SK-N-SH (cell line): Measurements from ENCODE around the gene MPV17L2. TPM values are rescaled to one million over a fixed set of nuclear protein-coding genes. Genes with fewer than 3 reads are reported as not detected.

ENCODE experiments used
- CTCF ChIA-PET: fragments of 300-600, 350-600 bp; formaldehyde crosslinking; extraction: SDS; loops from one replicate; lab custom pipeline; 2021; lab: Yijun Ruan, JAX
- POLR2A ChIA-PET: fragments of 350-600 bp; sonication (Branson Sonifier 250); formaldehyde crosslinking; extraction: SDS; loops from one replicate; lab custom pipeline; 2020; ENCODE audit warnings: antibody characterized with exemption, inconsistent platforms; lab: Yijun Ruan, JAX
- DNase-seq: peaks from one replicate; pipeline ENCODE4 v3.0.0; 2012
- H2AFZ ChIP-seq: fragments of 200-600 bp; sonication (generic); 2 replicates; pipeline ENCODE4 v1.8.1; 2016; ENCODE audit warnings: antibody characterized with exemption, mild to moderate bottlenecking, low read depth
- H3F3A ChIP-seq: fragments of 200-600 bp; sonication (generic); replicated peaks from 2 replicates; pipeline ENCODE3; 2016; ENCODE audit warnings: antibody characterized with exemption, mild to moderate bottlenecking; ENCODE audit not compliant: insufficient read depth
- H3K27ac ChIP-seq, 2 experiments: fragments of 200-500 bp in 1 of 2; fragments of 200-600 bp in 1 of 2; sonication (Bioruptor generic) in 1 of 2; sonication (generic), shearing (Covaris generic) in 1 of 2; 2 replicates each; pipeline versions ENCODE4 v1.5.1 to v1.6.1; 2014 to 2016; ENCODE audit warnings: low read depth in 2 of 2, inconsistent platforms in 1 of 2, low read length in 1 of 2, mild to moderate bottlenecking in 1 of 2, mixed read lengths in 1 of 2
- H3K27me3 ChIP-seq: fragments of 200-600 bp; sonication (generic), shearing (Covaris generic); 2 replicates; pipeline ENCODE4 v1.6.1; 2016; ENCODE audit warnings: mixed run types; ENCODE audit not compliant: insufficient read depth
- H3K36me3 ChIP-seq, 2 experiments: fragments of 200-500 bp in 1 of 2; fragments of 200-600 bp in 1 of 2; sonication (Bioruptor generic) in 1 of 2; sonication (generic) in 1 of 2; replicated peaks in 1 of 2; 2 replicates each; pipeline versions ENCODE3 to v1.5.1; 2014 to 2016; ENCODE audit warnings: low read length in 1 of 2, mild to moderate bottlenecking in 1 of 2; ENCODE audit not compliant: insufficient read depth in 2 of 2, control insufficient read depth in 1 of 2
- H3K4me1 ChIP-seq, 2 experiments: fragments of 200-500 bp in 1 of 2; fragments of 200-600 bp in 1 of 2; sonication (Bioruptor generic) in 1 of 2; sonication (generic), shearing (Covaris generic) in 1 of 2; 2 replicates each; pipeline versions ENCODE4 v1.5.1 to v1.6.1; 2014 to 2016; ENCODE audit warnings: low read depth in 1 of 2, low read length in 1 of 2, mixed run types in 1 of 2; ENCODE audit not compliant: insufficient read depth in 2 of 2, control insufficient read depth in 1 of 2
- H3K4me2 ChIP-seq: fragments of 200-600 bp; sonication (generic), shearing (Covaris generic); 2 replicates; pipeline ENCODE4 v1.6.1; 2017; ENCODE audit warnings: mixed run types
- H3K4me3 ChIP-seq, 2 experiments: fragments of 200-500 bp in 1 of 2; fragments of 200-600 bp in 1 of 2; sonication (Bioruptor generic) in 1 of 2; sonication (generic), shearing (Covaris generic) in 1 of 2; 2 replicates each; pipeline versions ENCODE4 v1.5.1 to v1.8.1; 2014 to 2016; ENCODE audit warnings: low read depth in 2 of 2, inconsistent platforms in 1 of 2, low read length in 1 of 2, mild to moderate bottlenecking in 1 of 2, mixed read lengths in 1 of 2, moderate library complexity in 1 of 2
- H3K79me2 ChIP-seq: fragments of 200-600 bp; sonication (generic); 2 replicates; pipeline ENCODE4 v1.8.1; 2017; ENCODE audit warnings: mild to moderate bottlenecking; ENCODE audit not compliant: insufficient read depth
- H3K9ac ChIP-seq: fragments of 200-600 bp; sonication (generic); 2 replicates; pipeline ENCODE4 v1.6.1; 2017; ENCODE audit warnings: mixed run types
- H3K9me2 ChIP-seq: fragments of 200-600 bp; sonication (generic); 2 replicates; pipeline ENCODE4 v1.6.1; 2017; ENCODE audit warnings: mixed run types
- H3K9me3 ChIP-seq: fragments of 200-600 bp; sonication (generic); 2 replicates; pipeline ENCODE4 v1.6.1; 2017; ENCODE audit warnings: mixed run types, mild to moderate bottlenecking, moderate library complexity
- H4K20me1 ChIP-seq: fragments of 200-600 bp; sonication (generic); 2 replicates; pipeline ENCODE4 v1.6.1; 2017; ENCODE audit warnings: mild to moderate bottlenecking, mixed run types; ENCODE audit not compliant: insufficient read depth
- CHD2 ChIP-seq: fragments of 150-350 bp; IDR thresholded peaks from 2 replicates; pipeline ENCODE4 v1.6.1; 2018; ENCODE audit warnings: low read length; ENCODE audit not compliant: partially characterized antibody
- ELF1 ChIP-seq: IDR thresholded peaks from 2 replicates; pipeline ENCODE4 v1.4.0; 2012
- EP300 ChIP-seq, 2 experiments: IDR thresholded peaks; 2 replicates each; pipeline versions ENCODE4 v1.4.0 to v1.6.1; 2012; ENCODE audit warnings: borderline replicate concordance in 1 of 2, low read depth in 1 of 2, low read length in 1 of 2
- EZH2phosphoT487 ChIP-seq: fragments of 200-600 bp; sonication (generic); IDR thresholded peaks from 2 replicates; pipeline ENCODE4 v1.6.1; 2017; ENCODE audit warnings: low read depth, mixed run types, mild to moderate bottlenecking, antibody characterized with exemption, moderate library complexity, borderline replicate concordance
- FOSL2 ChIP-seq: IDR thresholded peaks from 2 replicates; pipeline ENCODE4 v1.4.0; 2012; ENCODE audit warnings: low read depth, mild to moderate bottlenecking, moderate library complexity, borderline replicate concordance
- FOXJ3 ChIP-seq: sonication (generic); formaldehyde crosslinking; IDR thresholded peaks from 2 replicates; pipeline ENCODE4 v1.5.1; 2020; ENCODE audit warnings: mild to moderate bottlenecking, missing genetic modification reagents
- FOXM1 ChIP-seq: IDR thresholded peaks from 2 replicates; pipeline ENCODE4 v1.4.0; 2012; ENCODE audit warnings: low read depth, mild to moderate bottlenecking
- GATA2 ChIP-seq: sonication (generic); formaldehyde crosslinking; IDR thresholded peaks from 2 replicates; pipeline ENCODE4 v1.5.0; 2020; ENCODE audit warnings: mild to moderate bottlenecking, missing genetic modification reagents
- IRF3 ChIP-seq: fragments of 150-350 bp; IDR thresholded peaks from 2 replicates; pipeline ENCODE4 v1.6.1; 2016; ENCODE audit warnings: mild to moderate bottlenecking, low read depth, low read length
- JUND ChIP-seq: IDR thresholded peaks from 2 replicates; pipeline ENCODE4 v1.4.0; 2012
- MAX ChIP-seq: IDR thresholded peaks from 2 replicates; pipeline ENCODE4 v1.4.0; 2012; ENCODE audit warnings: low read depth
- MEF2A ChIP-seq: IDR thresholded peaks from 2 replicates; pipeline ENCODE4 v1.4.0; 2012; ENCODE audit warnings: low read depth, borderline replicate concordance
- NFIC ChIP-seq: IDR thresholded peaks from 2 replicates; pipeline ENCODE4 v1.4.0; 2012; ENCODE audit warnings: borderline replicate concordance
- NRF1 ChIP-seq: IDR thresholded peaks from 2 replicates; pipeline ENCODE4 v1.6.1; 2012; ENCODE audit warnings: low read depth, mild to moderate bottlenecking, low read length
- PBX3 ChIP-seq: IDR thresholded peaks from 2 replicates; pipeline ENCODE4; 2012
- POLR2AphosphoS5 ChIP-seq: IDR thresholded peaks from 2 replicates; pipeline ENCODE4 v1.6.1; 2012; ENCODE audit warnings: low read depth, low read length
- RAD21 ChIP-seq: IDR thresholded peaks from 2 replicates; pipeline ENCODE4 v1.6.1; 2012; ENCODE audit warnings: mild to moderate bottlenecking, low read length
- RCOR1 ChIP-seq: fragments of 150-350 bp; IDR thresholded peaks from 2 replicates; pipeline ENCODE4 v1.6.1; 2017; ENCODE audit warnings: antibody characterized with exemption, low read length
- SIN3A ChIP-seq: IDR thresholded peaks from 2 replicates; pipeline ENCODE4 v1.6.1; 2012; ENCODE audit warnings: low read depth, mild to moderate bottlenecking, low read length, moderate library complexity, borderline replicate concordance
- TAF1 ChIP-seq: IDR thresholded peaks from 2 replicates; pipeline ENCODE4 v1.6.1; 2012; ENCODE audit warnings: low read depth, mild to moderate bottlenecking, low read length, moderate library complexity, borderline replicate concordance
- YY1 ChIP-seq: IDR thresholded peaks from 2 replicates; pipeline ENCODE4 v1.4.0; 2012; ENCODE audit warnings: low read depth, mild to moderate bottlenecking
- ZBTB33 ChIP-seq: IDR thresholded peaks from 2 replicates; pipeline ENCODE4 v1.4.0; 2012; ENCODE audit warnings: low read depth, borderline replicate concordance
- WGBS: methylation state at CpG from one replicate; pipeline ENCODE4 v1.1.6; 2017; ENCODE audit warnings: low lambda C conversion rate; 5-methylcytosine and 5-hydroxymethylcytosine counted together
- polyA plus RNA-seq, 3 experiments: library from polyadenylated mRNA; depleted of rRNA; stranded (reverse); fragments of >200 nt; gene quantifications; 2 replicates each; pipeline ENCODE4 v1.2.3, GENCODE V29; 2012

Gene MPV17L2
- polyA plus RNA-seq, 1 of the 3 experiments (the other 2 are of a cell fraction), result 17.5 TPM

- CTCF ChIA-PET, result interaction anchor here (1.9 kb wide), 1 partner anchor 12 kb away, joined by 5 read pairs; no protein-coding TSS in a partner anchor
- 97% methylated on average over 6 of the region's 6 CpGs for WGBS
Measured at GRCh38 chr19:18156268-18156667, 36.8 kb upstream of the MPV17L2 start.

GRCh38 chr19:18156841-18157464, 36.1 kb upstream of the MPV17L2 start:
- H3K4me2 ChIP-seq, result peak overlapping the region; percentile 43; the same call in 1 of the 2 replicates
- peaks cover 17 to 55% of the 10 kb centered on the region in 2 experiments; a peak in 2 of 4 replicates for H3K4me1 ChIP-seq
- peaks cover 5% of the 10 kb centered on the region; the same call in 1 of the 2 replicates for H4K20me1 ChIP-seq
- 52% methylated on average over 6 of the region's 22 CpGs for WGBS
- H3K9me2 ChIP-seq, result no peaks in the 10 kb centered on the region
- POLR2A ChIA-PET, result no interaction called here
- peaks cover 3 to 23% of the 10 kb centered on the region in 2 experiments for H3K36me3 ChIP-seq
- peaks cover 26% of the 10 kb centered on the region for H3F3A ChIP-seq
- H3K27me3 ChIP-seq, result no peaks in the 10 kb centered on the region
- H3K27ac ChIP-seq, result peak overlapping the region; percentile 44 to 99
- H3K79me2 ChIP-seq, result peaks cover 45% of the 10 kb centered on the region
- CTCF ChIA-PET, result interaction anchor here (1.3 to 1.9 kb wide), 2 partner anchors 11 to 95 kb away, joined by 5 to 6 read pairs; no protein-coding TSS in a partner anchor
- peak; percentile 97 for DNase-seq
- H3K4me3 ChIP-seq, result peak overlapping the region in 1 of 2 experiments; percentile 2; a peak in 1 of 4 replicates
- no peak overlapping the region for H2AFZ ChIP-seq
- H3K9ac ChIP-seq, result peak overlapping the region; percentile 41; the same call in 1 of the 2 replicates
- H3K9me3 ChIP-seq, result no peaks in the 10 kb centered on the region
- peak; percentile 83; the same call in 1 of the 2 replicates for TF ChIP-seq MAX
- no peak for TF ChIP-seq SIN3A
- no peak for TF ChIP-seq RAD21
- TF ChIP-seq FOSL2, result no peak
- peak; percentile 68 to 94 for TF ChIP-seq EP300 (IDR thresholded peaks at IDR 0.05; ENCODE audit: borderline replicate concordance in 1 of 2, low read depth in 1 of 2, low read length in 1 of 2)
- peak; percentile 31; the same call in 1 of the 2 replicates for TF ChIP-seq RCOR1
- no peak for TF ChIP-seq JUND
- no peak for TF ChIP-seq ZBTB33
- TF ChIP-seq FOXJ3 (CRISPR knock-in tag), result peak; percentile 57; the same call in 1 of the 2 replicates
- TF ChIP-seq FOXM1, result no peak
- no peak for TF ChIP-seq MEF2A

More at GRCh38 chr19:18156268-18156667, 36.8 kb upstream of the MPV17L2 start:
- H3K27ac ChIP-seq, result peak overlapping the region in 1 of 2 experiments; percentile 99; a peak in 2 of 4 replicates
- H3K4me3 ChIP-seq, result no peak overlapping the region; a peak in 1 of 4 replicates
- H2AFZ ChIP-seq, result no peak overlapping the region
- H3K9me3 ChIP-seq, result no peaks in the 10 kb centered on the region
- peaks cover 0 to 19% of the 10 kb centered on the region in 2 experiments for H3K36me3 ChIP-seq
- TF ChIP-seq NFIC (no peak), GATA2 (CRISPR knock-in tag) (no peak), POLR2AphosphoS5 (no peak), TAF1 (no peak), EP300 (IDR thresholded peaks at IDR 0.05; ENCODE audit: borderline replicate concordance in 1 of 2, low read depth in 1 of 2, low read length in 1 of 2) (no peak), IRF3 (no peak), MEF2A (no peak), FOSL2 (no peak), PBX3 (no peak), ELF1 (no peak), CHD2 (no peak), RCOR1 (no peak), YY1 (no peak), JUND (no peak), FOXJ3 (CRISPR knock-in tag) (no peak), NRF1 (no peak), EZH2phosphoT487 (no peak), SIN3A (no peak)
- H3K4me2 ChIP-seq, result no peak overlapping the region
- peaks cover 45% of the 10 kb centered on the region for H3K79me2 ChIP-seq
- no peak overlapping the region for H3K9ac ChIP-seq
- POLR2A ChIA-PET, result no interaction called here
- peaks cover 17 to 56% of the 10 kb centered on the region in 2 experiments; a peak in 2 of 4 replicates for H3K4me1 ChIP-seq
- H3F3A ChIP-seq, result peaks cover 29% of the 10 kb centered on the region
- H4K20me1 ChIP-seq, result peaks cover 5% of the 10 kb centered on the region; the same call in 1 of the 2 replicates
- DNase-seq, result no peak
- no peaks in the 10 kb centered on the region for H3K9me2 ChIP-seq
- H3K27me3 ChIP-seq, result no peaks in the 10 kb centered on the region
